ENCODE measurements around the gene CHCHD10. TPM values are rescaled to one million over a fixed set of nuclear protein-coding genes. Genes with fewer than 3 reads are reported as not detected.
"Not testable (repeated sequence)": the region's sequence is repeated elsewhere in the genome, so short reads cannot be mapped to it uniquely, and the experiment has no call there.

Gene CHCHD10
- polyA plus RNA-seq, 1 of the 3 experiments (the other 2 are of a cell fraction): 70.1 TPM

GRCh38 chr22:23737696-23738095 lies 30.1 kb downstream of the CHCHD10 start (continued):
- TF ChIP-seq PBX3 (IDR thresholded peaks at IDR 0.05): no peak

DNA sequence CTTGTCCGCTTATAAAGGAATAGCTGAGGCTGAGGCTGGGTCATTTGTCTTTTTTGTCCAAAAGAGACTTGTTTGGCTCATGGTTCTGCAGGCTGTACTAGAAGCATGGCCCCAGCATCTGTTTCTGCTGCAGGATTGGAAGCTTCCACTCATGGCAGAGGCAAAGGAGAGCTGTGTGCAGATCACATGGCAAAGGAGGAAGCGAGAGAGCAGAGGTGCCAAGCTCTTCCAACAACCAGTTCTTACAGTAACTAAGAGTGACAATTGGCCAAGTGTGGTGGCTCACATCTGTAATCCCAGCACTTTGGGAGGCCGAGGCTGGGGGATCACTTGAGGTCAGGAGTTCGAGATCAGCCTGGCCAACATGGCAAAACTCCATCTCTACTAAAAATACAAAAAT lies 39.7 kb downstream of the CHCHD10 start:
- WGBS (ENCODE audit: low lambda C conversion rate): 71% methylated on average over 4 of the region's 4 CpGs
- H3K9ac ChIP-seq; H3K4me1 ChIP-seq (ENCODE audit: control insufficient read depth in 1 of 2, insufficient read depth in 2 of 2, low read depth in 1 of 2, low read length in 1 of 2); H3K36me3 ChIP-seq (replicated peaks in 1 of 2; ENCODE audit: control insufficient read depth in 1 of 2, insufficient read depth in 2 of 2, low read length in 1 of 2); POLR2A ChIA-PET; H3K9me3 ChIP-seq; CTCF ChIA-PET; H2AFZ ChIP-seq (ENCODE audit: low read depth); H3K27me3 ChIP-seq (ENCODE audit: insufficient read depth); H3K79me2 ChIP-seq (ENCODE audit: insufficient read depth); H3K4me3 ChIP-seq (ENCODE audit: low read depth in 2 of 2, low read length in 1 of 2); H3K27ac ChIP-seq (ENCODE audit: low read depth in 2 of 2, low read length in 1 of 2); H3K4me2 ChIP-seq; H3K9me2 ChIP-seq; DNase-seq; H3F3A ChIP-seq (replicated peaks; ENCODE audit: insufficient read depth); H4K20me1 ChIP-seq (ENCODE audit: insufficient read depth): not testable (repeated sequence)

DNA sequence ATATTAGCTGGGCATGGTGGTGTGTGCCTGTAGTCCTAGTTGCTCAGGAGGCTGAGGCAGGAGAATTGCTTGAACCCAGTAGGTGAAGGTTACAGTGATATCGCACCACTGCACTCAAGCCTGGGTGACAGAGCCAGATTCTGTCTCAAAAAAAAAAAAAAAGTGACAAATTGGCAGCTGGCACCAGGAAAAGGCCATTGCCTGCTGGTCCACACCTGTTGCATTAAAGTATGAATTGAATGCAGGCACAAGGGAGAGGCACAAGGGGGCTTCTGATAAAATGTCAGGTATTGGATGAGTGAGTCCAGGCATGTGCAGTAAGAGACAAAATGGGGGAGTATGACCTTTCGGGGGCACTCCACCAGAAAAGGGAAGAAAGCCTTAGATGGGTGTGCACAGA lies 45.0 kb downstream of the CHCHD10 start:
- no peak overlapping the region for H3K27ac ChIP-seq (ENCODE audit: low read depth in 2 of 2, low read length in 1 of 2)
- H3K79me2 ChIP-seq (ENCODE audit: insufficient read depth): no peaks in the 10 kb centered on the region
- CTCF ChIA-PET: no interaction called here
- H3K27me3 ChIP-seq (ENCODE audit: insufficient read depth): no peaks in the 10 kb centered on the region
- no peak for DNase-seq
- H3F3A ChIP-seq (replicated peaks; ENCODE audit: insufficient read depth): no peaks in the 10 kb centered on the region
- H3K9ac ChIP-seq: no peak overlapping the region
- H3K4me2 ChIP-seq: no peak overlapping the region
- no peaks in the 10 kb centered on the region for H3K36me3 ChIP-seq (replicated peaks in 1 of 2; ENCODE audit: control insufficient read depth in 1 of 2, insufficient read depth in 2 of 2, low read length in 1 of 2)
- H2AFZ ChIP-seq (ENCODE audit: low read depth): no peak overlapping the region
- WGBS (ENCODE audit: low lambda C conversion rate): 93% methylated on average over 2 of the region's 2 CpGs
- H3K9me3 ChIP-seq: no peaks in the 10 kb centered on the region
- TF ChIP-seq SMC3 (IDR thresholded peaks at IDR 0.05; ENCODE audit: low read depth, low read length) (no peak), TEAD4 (IDR thresholded peaks at IDR 0.05; ENCODE audit: borderline replicate concordance, insufficient read depth) (no peak), MAX (IDR thresholded peaks at IDR 0.05; ENCODE audit: low read depth) (no peak), GABPA (IDR thresholded peaks at IDR 0.05; ENCODE audit: low read depth) (no peak), SIN3A (IDR thresholded peaks at IDR 0.05; ENCODE audit: borderline replicate concordance, low read depth, low read length) (no peak), ELF1 (IDR thresholded peaks at IDR 0.05) (no peak), USF1 (IDR thresholded peaks at IDR 0.05; ENCODE audit: borderline replicate concordance, low read depth) (no peak), TAF1 (IDR thresholded peaks at IDR 0.05; ENCODE audit: borderline replicate concordance, low read depth, low read length) (no peak), NFIC (IDR thresholded peaks at IDR 0.05; ENCODE audit: borderline replicate concordance) (no peak)
- TF ChIP-seq, protein P1, sequence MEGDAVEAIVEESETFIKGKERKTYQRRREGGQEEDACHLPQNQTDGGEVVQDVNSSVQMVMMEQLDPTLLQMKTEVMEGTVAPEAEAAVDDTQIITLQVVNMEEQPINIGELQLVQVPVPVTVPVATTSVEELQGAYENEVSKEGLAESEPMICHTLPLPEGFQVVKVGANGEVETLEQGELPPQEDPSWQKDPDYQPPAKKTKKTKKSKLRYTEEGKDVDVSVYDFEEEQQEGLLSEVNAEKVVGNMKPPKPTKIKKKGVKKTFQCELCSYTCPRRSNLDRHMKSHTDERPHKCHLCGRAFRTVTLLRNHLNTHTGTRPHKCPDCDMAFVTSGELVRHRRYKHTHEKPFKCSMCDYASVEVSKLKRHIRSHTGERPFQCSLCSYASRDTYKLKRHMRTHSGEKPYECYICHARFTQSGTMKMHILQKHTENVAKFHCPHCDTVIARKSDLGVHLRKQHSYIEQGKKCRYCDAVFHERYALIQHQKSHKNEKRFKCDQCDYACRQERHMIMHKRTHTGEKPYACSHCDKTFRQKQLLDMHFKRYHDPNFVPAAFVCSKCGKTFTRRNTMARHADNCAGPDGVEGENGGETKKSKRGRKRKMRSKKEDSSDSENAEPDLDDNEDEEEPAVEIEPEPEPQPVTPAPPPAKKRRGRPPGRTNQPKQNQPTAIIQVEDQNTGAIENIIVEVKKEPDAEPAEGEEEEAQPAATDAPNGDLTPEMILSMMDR (IDR thresholded peaks at IDR 0.05): no peak
- H3K4me1 ChIP-seq (ENCODE audit: control insufficient read depth in 1 of 2, insufficient read depth in 2 of 2, low read depth in 1 of 2, low read length in 1 of 2): no peaks in the 10 kb centered on the region
- no peaks in the 10 kb centered on the region for H4K20me1 ChIP-seq (ENCODE audit: insufficient read depth)
- H3K4me3 ChIP-seq (ENCODE audit: low read depth in 2 of 2, low read length in 1 of 2): no peak overlapping the region
- no peaks in the 10 kb centered on the region for H3K9me2 ChIP-seq
- POLR2A ChIA-PET: no interaction called here
